Stimulated activated CD8-positive, alpha-beta memory T cell treated with anti-CD3 and anti-CD28 coated beads, Interleukin-15, amount 100 ng/mL, for 48 hours (primary cell): ENCODE results near the gene KCNQ5.

Experiments used
- DNase-seq, 2 donors: peaks; one replicate each; pipeline ENCODE4 v3.0.0-alpha.2; 2020; ENCODE audit warnings: low read depth in 2 of 2

KCNQ5 gene

DNA sequence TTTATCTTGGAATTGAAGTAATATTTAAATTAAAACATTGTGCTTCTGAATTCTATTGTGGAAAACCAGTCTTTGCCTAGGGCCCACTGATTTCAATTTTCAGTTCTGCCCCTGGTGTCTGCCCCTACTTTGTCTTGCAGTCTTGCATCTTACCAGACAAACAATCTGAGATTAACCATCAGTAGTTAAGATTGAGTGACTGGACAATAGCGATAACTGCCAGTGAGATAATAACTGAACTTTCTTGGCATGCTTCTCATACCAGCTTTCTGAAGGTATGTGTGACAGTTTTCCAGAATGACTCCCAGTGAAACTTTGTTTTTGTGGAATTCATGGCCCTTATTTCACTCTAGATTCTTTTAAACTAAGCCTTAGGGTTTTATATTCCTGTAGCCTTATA lies 53.5 kb downstream of the KCNQ5 start:
- DNase-seq, result no peak

DNA sequence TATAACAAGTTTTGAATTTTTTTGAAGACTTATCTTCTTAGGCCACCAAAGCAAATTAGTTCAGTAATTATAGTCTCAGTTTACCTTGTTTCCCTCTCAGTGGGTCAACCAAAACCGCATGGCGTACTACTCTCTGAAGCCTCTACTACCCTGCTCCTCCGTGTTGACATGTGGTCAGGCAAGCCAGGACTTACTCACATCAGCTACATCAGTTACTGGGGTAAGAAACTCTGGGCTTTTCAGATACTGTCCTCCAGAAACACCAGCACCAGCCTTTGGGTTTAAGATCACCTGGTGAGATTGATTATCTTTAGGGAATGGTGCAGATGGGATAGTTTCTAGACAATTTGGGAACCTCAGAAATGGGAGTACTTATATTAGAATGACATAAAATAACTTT lies 55.1 kb downstream of the KCNQ5 start:
- no peak for DNase-seq

DNA sequence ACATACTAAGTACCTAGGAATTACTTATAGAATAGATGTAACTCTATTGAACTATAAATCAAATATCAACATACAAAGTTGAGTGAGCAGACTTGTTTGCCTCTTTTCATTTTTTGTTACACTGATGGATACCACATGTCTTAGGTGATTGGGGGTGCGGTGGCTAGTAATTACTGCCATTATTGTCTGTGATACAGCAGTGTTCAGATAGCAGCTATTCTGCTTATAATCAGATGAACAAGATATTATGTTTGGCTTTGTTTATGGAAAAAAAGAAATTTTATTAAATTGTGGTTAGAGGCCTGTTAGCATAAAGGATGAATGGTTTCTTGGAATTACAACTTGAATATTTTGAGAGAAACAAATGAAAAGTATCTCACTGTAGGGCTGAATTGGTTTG lies 55.9 kb downstream of the KCNQ5 start:
- no peak for DNase-seq

DNA sequence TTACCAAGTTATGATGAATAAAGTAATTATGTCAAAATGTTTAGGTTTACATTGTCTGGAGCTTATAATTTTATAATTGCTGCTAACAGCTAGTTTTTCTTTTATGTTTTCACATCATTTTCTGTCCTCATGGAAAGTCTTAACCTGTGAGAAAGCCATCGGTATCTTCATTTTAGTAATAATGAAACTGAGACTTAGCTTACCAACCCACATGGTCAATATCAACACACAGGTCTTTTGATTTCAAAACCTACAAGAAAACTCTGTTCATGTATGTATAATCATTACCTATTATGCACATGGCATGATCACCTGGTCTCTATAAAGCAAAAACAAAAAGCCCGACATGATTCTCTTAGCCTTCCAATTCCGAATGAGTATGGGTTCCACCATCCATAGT lies 61.9 kb downstream of the KCNQ5 start:
- no peak for DNase-seq

DNA sequence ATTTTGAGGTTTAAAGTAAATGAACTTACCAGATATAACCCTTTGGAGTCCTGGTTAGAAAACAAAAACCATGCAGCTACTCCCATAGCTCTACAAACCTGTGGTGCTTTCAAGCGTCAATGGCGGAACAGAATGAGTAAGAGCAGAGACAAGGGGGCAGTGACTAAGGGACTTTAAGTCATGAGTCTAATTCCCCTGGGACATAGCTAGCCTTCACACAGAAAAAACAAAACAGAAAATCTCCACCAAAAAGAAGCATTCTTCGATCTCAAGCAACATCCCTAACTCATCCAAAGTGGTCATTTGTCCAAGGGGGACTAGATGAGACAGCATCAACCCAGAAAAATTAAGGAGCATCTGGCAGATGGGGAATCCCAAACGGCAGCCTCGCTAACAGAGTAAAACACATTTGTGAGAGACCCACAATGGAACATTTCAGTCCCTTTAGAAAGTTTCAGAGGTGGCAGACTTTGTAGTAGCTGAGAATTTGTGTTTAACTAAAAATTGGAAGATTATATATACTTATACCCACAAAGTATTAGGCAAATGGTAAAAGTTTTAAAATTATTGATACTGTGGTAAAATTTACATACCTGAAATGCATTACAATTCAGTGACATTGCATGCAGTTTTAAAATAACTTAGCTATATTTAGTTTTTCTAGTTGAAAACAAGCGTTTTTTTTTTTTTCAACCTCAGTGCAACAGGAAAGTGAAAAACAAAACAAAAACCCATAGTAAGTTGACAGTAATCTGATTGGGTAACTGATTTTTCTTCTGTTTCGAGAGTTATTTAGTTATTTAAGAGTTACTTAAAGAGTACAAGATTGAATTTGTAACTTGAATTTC lies 67.5 kb downstream of the KCNQ5 start:
- DNase-seq, result no peak

DNA sequence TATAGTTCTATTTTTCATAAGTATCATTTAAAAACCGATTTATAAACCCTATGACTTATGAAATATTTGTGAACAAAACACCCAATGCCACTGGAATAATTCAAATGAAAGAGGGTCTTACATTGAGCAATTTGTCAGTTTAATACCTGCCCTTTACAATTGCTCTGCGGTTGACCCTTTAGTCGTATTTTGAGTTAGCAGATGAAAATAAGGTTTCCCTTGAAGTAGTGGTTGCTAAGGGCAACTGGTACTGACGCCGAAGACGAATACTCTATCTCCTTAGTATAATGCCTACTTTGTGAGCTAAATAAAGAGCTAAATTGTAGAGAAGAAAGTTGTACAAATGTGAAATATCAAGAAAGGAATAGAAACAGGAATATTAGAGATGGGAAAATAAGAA lies 69.4 kb downstream of the KCNQ5 start:
- DNase-seq, result no peak

DNA sequence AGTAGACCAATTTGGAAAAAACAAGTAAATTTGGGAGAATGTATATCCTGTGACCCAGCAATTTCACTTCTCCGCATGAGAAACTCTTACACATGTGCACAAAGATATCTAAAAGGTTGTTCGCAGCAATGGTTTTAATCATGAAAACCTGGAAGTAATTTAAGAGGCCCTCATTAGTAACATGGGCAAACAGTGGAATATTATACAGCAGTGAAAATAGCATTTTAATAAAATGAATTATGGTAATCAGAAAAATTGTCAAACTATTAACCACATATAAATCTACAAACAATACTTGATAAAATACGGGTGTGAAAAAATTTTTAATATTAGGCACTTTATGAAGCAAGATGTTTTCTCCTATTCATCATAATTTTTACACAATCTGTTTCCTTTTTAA lies 74.2 kb downstream of the KCNQ5 start:
- DNase-seq, result no peak

DNA sequence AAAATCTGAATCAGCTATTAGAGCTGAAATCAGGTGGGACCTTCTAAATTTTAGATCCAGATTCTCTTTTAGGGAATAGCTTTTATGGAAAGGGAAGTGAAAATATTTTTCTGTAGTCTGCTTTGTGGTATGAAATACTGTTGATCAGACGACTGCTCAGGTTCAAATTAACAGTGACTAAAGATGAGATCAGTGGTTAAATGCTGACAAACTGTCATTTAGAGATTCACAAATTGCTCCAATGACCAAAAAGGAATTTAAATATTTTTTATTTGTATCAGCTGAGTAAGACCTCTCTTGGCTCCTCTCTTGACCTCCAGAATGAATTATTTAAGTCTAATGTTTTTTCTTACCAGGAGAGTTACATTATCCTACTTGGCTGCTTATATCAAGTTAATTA lies 77.3 kb downstream of the KCNQ5 start:
- no peak for DNase-seq

DNA sequence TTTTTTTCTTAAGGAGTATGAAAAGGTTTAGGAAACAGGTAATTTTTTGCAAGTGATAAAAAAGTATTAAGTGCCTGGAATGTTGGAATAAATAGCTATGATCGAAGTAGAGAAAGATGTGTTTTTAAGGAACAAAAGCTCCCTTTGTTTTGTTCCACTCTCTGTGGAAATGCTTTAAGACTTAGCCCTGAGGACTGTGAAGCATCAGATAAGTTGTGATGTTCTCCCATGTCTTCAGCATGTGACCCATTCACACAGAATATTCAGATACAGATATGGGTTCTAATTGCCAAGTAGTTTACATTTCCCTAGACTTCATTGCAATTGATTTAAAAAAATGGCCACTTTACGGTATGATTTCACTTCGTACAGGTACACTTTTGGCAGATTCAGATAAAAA lies 80.6 kb downstream of the KCNQ5 start:
- DNase-seq, result no peak

DNA sequence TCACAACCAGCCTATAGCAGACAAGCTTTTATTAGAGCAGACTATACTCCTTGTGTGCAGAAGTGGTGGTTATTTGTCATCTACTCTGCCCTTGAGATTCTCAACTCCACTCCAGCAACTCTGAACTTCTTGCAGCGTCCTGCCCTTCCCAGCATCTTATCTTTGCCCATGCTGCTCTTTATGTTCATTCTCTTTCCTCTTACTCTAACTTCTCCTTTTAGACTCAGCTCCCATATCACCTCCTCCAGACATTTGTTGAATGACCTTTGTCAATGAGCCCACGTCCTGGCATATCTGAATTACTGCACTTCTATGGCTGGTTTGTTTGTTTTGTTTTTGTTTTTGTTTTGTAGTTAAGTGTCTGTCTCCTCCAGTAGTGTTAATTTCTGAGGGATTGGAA lies 81.2 kb downstream of the KCNQ5 start:
- DNase-seq, result no peak

DNA sequence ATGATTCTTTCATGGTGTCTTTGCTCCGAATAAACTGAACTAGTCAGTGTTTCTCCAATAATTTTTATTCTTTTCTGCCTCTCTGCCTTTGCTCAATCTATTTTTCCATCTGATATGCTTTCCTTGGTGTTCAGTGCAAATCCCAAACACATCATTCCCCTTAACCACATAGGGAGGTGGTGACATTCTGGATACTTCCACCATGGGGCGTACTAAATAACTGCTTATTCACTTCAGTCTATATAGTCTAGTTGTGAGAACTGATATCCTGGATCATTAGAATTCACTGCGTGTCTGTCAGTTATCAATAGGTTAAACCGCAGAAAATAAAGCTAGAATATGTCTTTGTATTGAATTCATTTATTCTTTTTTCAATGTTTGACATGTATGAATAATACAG lies 83.1 kb downstream of the KCNQ5 start:
- DNase-seq, result no peak

DNA sequence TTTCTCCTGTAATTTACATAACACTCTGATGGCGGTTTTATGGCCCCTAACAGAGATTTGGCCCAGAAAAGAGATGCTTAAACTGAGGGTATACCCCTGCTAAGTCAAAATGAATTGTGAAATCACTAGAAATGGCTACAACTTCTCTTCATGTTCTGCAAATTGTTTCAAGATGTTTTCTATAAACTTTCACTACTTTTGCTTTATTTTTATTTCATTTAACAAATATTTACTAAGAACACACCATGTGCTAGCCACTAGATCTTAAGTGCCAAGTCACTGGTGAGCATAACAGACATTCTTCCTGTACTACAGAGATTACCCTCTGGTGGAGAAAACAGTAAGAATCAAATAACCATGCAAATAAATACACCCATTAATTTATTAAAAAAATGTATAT lies 87.6 kb downstream of the KCNQ5 start:
- no peak for DNase-seq

DNA sequence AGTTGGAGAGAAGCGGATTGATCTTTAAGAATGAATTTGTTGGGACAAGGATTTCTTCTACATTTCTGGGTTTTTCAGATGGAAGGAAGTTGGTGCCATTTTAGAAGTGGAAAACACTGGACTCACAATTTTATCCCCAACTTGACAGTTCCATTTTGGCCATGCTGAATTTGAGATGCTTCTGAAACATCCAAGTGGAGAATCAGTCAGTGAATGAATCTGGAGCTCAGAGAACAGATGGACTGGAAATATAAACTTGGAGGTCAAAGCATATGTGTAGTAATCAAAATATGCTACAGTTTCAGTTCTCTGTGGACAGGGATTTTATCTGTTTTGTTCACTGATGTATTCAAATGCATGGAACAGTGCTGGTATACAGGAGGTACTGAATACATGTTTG lies 89.9 kb downstream of the KCNQ5 start:
- no peak for DNase-seq

DNA sequence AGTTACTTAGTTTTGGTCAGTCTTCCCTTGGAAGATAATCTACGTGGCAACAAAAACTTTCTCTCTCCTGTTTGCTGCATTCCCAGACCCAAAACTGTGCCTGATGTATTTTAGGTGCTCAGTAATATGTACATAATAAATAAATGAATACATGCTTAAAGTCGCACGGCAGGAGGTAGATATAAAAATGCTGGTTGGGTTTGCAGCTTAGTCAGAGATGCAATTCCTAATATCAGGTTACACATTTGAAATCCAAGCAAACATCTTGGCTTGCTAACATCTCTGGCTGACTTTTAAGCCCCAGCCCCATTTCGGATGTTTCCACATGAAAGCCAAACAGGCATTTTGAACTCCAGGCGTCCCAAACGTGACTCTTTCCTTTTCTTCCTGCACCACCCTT lies 91.0 kb downstream of the KCNQ5 start:
- DNase-seq, result no peak

DNA sequence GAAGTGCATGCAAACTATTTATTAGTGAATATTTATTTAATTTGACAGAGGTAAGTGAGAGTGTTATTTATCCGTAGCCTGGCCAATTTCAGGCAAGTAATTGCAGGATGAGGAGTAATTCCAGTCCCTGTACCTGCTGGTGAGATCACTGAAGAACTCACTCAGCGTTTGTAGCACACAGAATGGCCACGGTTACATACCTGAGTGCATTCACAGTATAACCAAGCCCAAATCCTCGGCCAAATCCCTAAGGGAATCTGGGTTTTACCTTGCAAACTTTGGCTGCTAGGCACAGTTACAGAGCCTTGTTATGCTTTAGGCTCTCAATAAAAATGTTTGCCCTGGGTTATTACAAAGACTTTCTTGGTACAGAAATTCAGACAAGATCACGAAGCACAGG lies 93.3 kb downstream of the KCNQ5 start:
- DNase-seq, result no peak

DNA sequence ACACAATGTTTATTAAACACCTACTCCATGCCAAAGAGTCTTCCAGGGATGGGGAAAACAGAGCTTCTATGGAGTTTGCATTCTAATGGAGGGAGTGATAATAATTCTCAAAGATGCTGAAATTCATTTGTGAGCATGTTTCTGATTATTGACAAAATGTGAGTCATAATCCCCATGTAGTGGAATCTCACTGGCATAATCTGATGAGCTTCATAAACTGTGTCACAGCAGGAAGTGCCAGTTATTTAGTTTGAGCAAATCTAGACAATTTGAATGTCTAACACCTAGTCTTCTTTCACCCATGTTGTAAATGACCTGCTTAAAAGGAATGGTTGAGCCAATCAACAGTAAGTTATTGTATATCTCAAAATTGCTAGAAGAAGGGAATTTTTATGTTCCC lies 95.1 kb downstream of the KCNQ5 start:
- DNase-seq, result no peak

DNA sequence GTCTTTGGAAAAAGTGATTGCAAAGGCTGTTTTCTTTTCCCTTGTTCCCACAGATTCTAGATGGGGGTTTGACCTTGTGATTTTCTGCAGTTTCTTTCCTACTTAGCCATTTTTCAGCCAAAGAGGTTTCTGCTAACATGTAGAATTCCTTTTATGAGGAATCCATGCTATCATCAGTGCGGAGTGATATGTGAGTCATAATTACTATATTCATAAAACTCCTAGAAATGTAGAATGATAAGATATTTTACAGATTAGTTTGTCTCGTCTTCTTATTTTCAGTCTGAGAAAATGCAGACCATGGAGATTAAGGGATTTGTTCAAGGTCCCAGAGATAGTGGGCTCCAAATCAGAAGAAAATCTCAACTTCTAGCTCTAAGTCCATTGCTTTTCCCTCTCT lies 98.6 kb downstream of the KCNQ5 start:
- no peak for DNase-seq

DNA sequence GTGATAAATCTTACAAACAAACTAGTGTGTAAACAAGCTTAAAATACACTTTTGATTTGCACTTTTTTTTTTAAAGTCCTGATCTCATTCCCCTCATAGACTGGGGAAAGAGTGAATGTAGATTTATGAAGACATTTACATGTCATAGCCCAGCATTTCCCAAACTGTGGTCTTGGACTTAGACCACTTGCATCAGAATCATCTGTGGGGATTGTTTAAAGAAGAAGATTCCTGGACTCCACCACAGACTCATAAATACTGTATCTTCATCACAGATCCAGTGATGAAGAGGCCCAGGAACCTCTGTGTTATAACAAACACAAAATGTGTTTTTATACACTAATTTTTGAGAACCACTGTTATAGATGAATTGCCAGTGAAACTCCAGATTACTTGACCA lies 99.5 kb downstream of the KCNQ5 start:
- no peak for DNase-seq

DNA sequence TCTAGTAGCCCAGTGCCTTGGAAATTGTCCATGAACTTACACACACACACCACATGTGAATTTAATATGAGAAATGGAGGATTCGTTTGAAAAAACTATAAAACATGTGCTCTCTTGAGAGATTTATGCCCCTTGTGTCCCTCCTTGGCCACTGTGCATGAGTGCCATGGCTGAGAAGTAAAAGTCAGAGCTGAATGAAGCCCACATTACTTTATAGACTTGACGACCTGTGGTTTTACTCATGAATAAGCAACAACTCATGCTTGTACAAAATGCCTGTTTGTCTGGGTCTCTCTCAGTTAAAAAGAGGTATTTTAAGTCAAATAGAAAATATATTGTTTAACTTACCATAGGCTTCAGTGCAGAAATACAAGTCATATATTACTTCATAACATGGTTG lies 102.7 kb downstream of the KCNQ5 start:
- DNase-seq, result no peak

DNA sequence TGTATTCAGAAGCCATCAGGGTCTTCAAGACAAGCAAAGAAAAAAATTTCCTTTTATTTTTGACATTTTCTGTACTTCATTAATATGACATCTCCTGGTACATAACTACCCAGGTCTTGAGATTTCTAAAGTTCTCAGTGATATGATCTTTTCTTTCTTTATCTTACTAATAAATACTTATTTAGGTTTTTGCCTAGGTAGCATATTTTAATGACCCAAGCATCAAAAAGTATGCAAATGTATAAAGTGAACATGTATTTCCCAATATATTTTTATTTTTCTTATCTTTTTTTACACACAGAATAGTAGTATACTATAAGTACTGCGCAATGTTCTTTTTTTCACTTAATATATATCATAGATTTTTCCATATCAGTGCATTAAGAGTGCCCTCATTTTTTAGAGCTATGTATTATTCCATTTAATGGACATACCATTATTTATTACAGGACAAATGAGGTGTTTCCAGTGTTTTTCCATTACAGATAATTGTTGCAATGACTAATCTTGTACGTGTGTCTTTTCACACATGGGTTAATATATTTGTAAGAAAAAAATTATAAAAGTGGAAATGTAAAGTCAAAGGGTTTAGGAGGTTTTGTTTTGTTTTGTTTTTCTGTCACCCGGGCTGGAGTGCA lies 107.0 kb downstream of the KCNQ5 start:
- no peak for DNase-seq

DNA sequence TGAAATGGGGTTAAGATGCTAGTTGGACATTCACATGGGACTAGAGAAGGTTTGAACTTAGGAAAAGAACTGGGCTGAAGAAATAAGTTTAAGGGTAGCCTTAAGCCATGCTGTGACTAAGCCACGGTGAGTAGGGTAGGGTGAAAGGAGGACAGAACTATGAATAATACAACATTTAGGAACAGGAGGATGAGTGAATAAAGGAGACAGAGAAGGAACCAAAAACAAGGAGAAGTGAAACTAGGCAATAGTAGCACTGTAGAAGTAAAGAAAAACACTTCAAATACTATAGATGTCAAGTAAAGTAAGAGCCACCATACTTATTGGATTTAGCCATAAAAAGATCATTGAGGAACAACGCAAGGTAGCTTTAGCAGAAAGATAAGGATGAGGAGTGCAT lies 111.2 kb downstream of the KCNQ5 start:
- DNase-seq, result no peak

DNA sequence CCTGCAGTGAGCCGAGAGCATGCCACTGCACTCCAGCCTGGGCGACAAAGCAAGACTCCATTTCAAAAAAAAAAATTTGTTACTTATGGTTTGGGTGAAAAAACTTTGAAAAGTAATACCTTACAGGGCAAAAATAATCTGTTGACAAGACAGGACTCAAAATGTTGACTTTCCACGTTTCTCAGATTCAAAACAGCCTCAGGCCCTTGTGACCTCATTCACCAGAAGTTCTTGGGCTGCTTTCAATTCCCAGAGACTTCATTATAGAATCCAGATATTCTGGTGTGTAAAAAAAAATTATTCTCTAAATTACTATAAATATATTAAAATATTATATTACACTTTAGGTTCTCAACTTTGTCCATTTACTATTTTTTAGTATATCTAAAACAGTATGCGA lies 116.2 kb downstream of the KCNQ5 start:
- DNase-seq, result no peak

DNA sequence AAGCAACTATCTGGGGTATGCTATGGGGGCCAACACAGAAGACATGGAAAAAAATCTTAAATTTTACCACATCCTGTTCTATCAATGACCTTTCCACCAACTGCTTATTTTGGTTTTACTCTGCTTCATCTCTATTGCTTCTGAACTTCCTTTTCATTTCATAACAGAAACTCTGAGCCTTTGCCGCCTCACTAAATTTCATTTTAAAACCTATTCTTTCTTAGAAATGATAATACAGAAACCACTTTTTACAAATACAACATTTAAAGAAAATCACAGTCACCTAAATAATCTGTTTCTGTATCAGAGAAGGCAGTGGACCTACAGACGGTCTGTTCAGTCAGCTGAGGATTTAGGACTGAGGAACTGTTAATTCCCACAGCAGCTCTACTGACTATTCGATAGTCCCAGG lies 117.5 kb downstream of the KCNQ5 start:
- no peak for DNase-seq

DNA sequence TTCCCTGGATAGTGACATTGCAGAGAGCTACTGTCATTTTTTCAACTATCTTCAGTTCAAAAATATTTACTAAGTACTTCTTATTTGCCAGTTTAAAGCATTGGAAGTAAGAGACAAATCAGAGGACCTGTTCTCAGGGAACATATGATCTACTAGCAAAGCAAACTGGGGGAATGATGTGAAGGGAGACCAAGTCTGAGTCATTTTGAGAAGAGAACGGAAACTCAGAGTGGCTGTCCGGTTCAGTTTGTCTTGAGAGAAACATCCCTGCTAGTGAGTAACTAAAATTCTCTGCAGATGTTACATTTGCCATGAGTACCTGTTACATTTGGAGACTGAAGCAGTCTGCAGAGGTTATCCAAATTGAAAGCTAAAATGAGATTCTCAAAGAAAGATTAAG lies 118.3 kb downstream of the KCNQ5 start:
- no peak for DNase-seq
